ENCODE data around the gene RIC8A.

The RIC8A gene

DNA sequence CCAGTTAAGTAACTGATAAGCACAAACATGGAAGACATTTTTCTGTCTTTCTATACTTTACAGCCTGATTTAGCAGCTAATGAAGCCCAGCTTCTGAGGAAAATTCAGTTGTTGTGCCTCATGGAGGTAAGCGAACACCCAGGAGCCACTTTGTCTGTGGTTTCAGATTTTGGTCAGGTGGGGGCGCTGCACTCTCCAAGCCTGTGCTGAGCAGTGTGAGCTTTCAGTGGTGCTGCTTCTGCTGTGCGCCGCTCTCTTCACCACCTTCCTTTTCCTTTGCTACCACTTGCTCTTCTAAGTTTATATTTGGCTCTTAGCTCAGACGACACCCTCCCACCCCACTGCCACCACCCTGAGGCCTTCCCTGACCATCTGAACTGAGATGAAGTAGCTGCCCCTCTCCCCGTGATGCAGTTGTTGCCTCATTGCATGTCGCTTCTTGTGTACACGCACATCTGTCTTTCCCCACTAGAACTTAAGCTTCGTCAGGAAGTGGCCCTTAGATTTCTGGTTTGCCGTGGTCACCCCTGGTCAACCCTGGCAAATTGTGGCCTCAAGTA is 43.3 kb downstream of the RIC8A start:
- peak; percentile 63 for DNase-seq

GRCh38 chr11:251550-251949 is 44.0 kb downstream of the RIC8A start:
- no peak for DNase-seq

GRCh38 chr11:252666-253065 is 45.2 kb downstream of the RIC8A start:
- DNase-seq = no peak

DNA sequence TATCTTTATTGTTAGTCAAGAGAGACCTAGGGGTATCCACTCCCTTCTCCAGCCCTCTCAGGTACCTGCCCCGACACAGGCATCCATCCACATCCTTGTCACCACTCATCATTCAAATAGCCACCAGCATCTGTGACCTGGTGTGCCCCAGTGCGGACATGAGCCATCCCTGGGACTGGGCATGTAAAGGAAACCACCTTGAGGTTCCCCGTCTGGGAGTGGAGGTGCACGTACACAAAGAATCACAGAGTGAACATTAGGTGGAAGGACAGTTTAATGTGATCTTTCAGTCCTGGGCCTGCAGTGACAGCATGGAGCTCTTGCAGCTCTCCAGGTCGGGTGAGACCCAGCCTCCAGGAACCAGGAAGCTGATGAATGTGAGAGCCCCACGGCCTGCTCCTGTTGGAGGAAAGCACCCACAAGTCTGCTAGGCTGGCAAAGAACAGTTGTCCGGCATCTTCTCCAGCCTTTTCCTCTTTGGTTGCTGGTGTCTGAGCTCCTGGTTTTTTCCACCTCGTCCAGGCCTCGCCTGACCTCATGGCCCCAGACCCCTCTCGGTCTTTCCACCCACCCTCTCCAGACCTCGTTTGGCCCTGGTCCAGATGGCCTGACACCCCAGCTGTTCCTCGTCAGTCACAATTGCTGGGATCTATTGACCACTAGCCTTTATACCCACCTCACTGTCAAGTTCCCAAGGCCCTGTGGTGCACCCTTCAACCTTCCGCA is 45.8 kb downstream of the RIC8A start:
- no peak for DNase-seq

DNA sequence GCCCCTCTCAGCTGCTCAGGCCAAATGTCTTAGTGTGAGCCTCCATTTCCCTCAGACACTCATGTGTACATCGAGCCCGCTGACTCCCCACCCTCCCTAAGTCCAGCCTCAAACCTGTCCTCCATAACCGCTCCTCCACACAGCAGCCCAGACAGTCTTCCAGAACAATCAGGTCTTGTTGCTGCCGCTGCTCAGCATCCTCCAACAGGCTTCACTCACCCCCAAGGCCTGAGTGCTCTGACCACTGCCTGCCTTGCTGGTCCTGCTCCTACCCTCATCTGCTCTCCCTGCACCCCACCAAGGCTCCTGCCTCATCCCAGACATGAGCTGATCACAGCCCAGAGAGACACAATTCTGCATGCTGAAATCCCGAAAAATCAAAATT is 46.4 kb downstream of the RIC8A start:
- DNase-seq = no peak

- DNase-seq = no peak
These were observed 47.7 kb downstream of the RIC8A start for GRCh38 chr11:255176-255575.

GRCh38 chr11:255816-256215 is 48.3 kb downstream of the RIC8A start:
- no peak for DNase-seq

DNA sequence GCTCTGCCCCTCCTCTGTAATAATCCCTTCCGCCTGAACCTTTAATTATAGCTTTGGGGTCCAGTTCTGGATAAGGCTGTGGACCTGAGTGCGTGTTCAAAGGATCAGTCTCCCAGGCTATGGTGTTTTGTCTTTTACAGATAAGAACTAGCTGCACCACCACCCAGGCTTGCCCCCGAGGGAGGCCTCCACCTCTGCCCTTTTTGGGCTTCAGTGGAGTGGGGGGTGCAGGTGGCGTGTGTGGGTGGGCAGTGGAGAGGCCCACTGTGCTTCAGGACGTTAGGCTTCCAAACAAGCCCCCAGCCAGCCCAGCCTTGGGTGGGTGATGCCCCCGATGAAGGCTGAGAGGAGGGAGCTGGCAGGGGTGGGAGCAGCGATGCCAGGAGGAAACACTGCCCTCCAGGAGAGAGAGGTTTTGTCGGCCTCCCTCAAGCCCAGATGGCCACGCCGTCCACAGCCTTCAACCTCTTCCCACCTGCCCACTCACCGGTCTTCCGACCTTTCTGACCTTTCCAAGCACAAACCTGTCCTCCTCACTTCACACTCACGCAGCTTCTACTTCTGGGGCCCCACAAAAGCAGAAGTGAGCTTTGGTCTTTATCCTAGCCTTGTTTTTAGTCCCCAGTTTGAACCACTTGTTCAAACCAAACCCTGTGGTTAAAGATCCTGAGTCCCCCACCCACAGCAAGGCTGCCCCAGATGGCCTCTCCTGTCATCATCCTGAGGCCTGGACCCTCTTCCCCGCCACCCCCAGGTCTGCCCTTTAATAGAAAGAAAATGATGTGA is 49.6 kb downstream of the RIC8A start:
- no peak for DNase-seq

DNA sequence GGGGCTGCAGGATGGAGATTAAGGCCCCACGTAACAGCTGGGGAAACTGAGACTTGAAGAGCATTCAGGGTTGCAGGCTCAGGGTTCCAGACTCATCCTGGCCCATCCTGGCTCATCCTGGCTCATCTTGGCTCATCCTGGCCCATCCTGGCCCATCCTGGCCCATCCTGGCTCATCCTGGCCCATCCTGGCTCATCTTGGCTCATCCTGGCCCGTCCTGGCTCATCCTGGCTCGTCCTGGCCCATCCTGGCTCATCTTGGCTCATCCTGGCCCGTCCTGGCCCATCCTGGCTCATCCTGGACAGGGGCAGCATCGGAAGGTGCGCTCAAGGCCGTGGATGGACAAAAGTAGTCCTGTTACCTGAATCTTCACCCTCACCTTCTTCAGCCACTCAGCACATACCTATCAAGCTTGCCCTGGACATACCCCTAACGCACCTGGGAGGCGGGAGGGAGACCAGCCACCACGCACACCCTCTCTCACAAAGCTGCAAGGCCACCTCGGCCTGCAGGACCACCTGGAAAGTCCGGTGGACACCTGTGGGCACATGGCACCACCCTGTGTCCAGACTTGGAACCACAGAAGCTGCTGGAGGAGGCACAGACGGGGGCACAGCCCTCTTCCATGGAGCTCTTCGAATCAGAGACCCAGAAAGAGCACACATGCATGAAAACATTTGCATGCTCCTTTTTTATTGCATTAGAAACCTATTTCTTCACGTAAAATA is 50.4 kb downstream of the RIC8A start:
- no peak for DNase-seq

DNA sequence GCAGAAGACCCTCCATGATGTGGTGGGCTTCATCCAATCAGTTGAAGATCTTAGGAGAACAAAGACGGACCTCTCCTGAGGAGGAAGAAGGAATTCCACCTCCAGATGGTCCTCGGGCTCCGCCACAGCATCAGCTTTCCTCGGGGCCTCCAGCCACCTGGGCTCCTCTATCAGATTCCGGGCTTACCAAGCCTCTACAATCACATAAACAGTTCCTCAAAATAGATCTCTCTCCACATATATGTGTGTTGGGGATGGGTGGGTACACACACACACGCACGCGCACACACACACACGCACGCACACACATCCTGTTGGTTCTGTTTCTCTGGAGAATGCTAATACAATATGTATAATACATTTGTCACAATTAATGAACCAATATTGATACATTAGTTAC is 51.9 kb downstream of the RIC8A start:
- no peak for DNase-seq

GRCh38 chr11:261624-262023 is 54.1 kb downstream of the RIC8A start:
- DNase-seq = no peak
